ENCODE data around the gene DEGS1.

The DEGS1 gene

DNA sequence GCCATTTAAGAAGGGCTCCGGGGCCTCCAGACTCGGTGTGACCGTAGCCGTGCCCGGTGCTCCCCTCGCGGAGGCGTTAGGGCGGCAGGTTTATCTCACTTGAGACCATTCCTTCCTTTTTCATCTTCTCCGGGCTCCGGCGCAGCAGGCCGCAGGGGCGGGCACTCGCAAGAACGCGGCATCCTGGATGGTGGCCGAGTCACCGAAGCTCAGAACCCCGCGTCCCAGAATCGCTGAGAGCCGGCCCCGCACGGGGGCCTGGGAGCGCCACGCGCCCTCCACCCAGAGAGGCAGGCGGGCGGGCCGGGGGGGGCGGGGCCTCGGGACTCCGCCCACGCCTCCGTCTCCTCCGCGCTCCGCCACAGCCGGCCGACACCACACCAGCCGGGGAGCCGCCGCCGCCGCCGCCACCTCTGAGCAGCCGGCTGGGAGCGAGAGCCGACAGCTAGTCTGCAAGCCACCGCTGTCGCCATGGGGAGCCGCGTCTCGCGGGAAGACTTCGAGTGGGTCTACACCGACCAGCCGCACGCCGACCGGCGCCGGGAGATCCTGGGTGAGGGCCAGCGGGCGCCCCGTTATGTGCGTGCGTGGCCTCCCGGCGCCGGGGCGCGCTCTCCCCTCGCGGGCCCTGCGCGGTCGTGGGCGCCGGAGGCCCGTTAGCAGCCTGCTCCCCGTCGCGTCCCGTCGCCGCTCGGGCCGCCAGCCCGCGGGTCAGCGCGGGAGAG is at the start of gene DEGS1:
TSS of gene DEGS1 (plus strand) at position 375 of the 725 bp plus-strand sequence. CDS start at position 472, 97 bp downstream.
- DNase-seq, result peak; percentile 42

DNA sequence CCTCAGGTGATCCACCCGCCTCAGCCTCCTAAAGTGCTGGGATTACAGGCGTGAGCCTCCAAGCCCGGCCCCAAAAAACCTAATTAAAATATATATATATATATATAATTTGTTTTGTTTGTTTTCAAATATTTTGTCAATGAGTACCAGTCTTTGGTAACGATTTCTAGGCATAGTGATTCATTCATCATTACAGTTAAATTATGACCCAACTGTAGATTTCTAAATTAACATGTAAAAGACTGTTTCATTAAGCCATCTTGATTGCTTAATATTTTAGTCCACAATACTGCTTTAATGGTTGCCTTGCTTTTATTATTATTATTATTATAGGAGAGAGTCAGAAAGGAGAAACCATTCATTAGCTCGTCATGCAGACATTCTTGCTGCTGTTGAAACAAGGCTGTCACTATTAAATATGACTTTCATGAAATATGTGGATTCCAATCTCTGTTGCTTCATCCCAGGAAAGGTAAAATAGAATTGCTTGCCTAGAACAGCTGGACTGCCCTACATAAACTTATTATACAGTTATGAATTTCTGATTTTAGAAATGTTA is 49.2 kb upstream of the DEGS1 start:
- no peak for DNase-seq

DNA sequence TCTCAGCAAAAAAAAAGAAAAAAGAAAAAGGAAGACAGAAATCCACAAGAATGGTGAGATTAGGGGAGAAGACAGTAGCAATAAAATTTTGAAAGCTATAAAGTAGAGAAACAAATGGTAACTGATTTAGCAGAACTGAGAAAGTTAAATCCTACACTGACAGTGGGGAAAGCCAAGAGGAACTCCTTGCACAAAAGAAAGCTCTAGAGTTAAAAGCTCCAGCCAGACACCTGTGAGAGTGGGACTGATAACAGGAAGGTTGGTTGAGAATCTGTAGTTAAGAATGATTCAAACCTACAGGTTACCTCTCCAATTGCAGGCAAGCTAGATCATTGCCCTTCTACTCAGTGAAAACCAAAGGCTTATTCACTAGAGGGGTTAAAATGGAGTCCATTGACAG is 45.5 kb upstream of the DEGS1 start:
- DNase-seq, result no peak

DNA sequence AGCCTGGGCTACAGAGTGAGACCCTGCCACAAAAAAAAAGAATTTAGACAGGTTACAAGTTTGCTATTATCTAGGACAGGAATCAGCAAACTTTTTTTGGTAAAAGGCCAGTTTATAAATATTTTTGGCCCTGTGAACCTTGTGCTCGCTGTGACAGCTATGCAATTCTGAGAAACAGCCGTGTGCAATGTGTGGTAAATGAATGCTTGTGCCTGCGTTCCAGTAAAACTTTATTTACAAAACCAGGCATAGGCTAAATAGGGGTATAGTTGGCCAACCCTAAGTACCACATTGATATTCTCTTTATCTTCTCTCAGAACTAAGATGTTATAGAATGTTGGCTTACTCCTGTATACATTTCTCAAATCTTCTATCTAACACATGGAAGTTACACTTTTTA is 44.8 kb upstream of the DEGS1 start:
- DNase-seq, result no peak

DNA sequence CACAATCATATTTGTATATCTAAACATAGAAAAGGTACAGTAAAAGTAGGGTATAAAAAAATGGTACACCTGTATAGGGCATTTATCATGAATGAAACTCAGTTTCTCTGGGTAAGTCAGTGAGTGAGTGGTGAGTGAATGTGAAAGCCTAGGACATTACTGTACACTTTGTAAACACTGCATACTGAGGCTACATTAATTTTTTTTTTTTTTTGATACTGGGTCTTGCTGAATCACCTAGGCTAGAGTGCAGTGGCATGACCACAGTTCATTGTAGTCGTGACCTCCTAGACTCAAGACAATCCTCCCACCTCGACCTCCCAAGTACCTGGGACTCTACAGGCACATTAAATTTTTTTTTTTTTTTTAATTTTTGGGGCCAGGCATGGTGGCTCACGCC is 41.3 kb upstream of the DEGS1 start:
- DNase-seq, result no peak

DNA sequence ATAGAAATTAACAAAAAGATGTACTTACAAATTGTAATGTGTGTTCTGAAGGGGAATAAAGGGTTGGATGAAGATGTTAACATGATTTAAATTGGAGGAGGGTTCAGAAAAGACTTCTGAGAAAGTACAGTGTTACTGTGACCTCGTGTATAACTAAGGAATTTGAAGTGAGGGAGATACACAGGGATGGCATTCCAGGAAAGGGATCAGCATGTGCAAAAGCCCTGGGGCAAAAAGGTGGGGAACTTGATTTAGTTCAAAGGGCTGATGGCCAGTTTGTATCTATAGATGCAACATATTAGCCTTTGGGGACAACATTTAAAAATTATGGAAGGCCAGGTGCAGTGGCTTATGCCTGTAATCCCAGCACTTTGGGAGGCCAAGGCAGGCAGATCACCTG is 33.3 kb upstream of the DEGS1 start:
- DNase-seq, result no peak

DNA sequence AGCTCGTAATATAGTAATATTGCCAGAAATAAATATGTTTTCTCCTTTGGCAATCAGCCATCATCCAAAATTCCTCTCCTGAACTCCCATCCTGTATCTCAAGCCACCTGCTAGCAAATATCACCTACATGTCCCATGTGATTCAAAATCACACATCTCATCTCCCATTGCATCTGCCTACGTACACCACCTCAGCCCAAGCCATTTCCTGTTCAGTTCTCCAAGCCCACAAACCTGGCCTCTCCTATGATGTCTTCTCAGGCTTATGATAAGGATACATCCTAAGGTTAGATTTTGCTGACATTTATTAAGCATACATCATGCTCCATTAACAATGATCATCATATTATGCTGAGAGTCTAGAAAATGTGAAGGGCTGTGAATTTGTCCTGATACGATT is 31.9 kb upstream of the DEGS1 start:
- no peak for DNase-seq

DNA sequence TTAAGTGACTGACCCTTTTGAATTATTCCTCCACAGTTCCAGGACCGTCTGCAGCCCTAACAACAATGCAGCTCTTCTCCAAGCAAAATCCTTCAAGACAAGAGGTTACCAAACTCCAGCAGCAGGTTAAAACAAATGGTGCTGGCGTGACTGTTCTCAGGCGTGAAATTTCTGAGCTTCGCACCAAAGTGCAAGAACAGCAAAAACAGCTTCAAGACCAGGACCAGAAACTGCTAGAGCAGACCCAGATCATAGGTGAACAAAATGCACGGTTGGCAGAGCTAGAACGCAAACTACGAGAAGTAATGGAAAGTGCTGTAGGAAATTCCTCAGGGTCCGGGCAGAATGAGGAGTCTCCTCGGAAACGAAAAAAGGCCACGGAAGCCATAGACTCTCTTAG is 25.7 kb upstream of the DEGS1 start:
- DNase-seq, result no peak

DNA sequence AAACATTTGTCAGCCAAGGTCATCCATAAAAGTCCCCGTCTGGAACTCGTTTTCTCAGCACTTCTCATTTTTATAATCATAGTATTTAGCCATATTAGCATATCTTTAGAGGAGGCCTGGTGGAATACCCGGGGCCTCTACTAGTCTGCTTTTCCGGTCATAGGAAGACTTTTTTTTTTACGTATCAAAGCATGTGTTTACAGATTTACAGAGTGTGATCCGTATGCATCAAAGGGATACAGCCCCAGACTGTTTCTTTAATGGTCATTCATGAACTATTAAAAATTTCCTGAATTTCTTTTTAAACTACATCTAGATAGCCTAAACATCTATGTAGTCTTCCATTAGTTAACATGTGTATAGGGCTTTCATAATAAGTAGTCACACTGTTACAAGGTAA is 23.5 kb upstream of the DEGS1 start:
- no peak for DNase-seq

DNA sequence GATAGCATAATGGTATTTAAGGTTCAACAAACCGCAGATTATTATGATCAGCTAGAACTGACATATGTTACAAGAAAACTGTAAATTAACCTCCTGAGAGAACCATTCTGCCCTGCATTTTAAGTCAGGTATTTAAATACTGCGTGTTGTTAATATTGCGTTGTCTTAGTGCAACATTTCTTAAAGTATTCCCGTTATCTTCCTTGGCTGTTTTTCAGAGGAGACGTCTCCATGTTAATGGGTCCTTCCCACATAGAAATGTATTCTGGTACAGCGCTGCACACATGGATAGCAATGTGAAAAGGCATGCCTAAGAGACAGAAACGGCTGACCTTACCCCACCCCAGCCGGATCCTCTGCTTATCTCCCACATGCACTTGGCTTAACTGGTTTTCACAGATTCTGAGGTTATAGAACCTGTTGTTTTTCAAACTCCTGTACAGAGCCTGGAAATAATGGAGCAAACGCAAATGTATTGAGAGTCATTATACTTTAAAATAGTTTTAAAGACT is 22.8 kb upstream of the DEGS1 start:
- DNase-seq, result no peak

DNA sequence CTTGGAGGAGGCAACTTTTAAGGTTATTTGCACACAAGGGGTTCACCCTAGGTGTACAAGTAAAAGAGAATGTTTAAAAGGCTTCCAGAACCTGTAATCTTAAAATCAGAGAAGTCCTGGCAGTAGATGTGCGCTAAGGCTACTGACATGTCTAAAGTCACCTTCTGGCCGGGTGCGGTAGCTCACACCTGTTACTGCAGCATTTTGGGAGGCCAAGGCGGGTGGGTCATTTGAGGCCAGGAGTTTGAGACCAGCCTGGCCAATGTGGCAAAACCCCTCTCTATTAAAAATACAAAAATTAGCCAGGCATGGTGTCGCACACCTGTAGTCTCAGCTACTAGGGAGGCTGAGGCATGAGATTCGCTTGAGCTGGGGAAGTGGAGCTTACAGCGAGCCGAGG is 20.3 kb upstream of the DEGS1 start:
- no peak for DNase-seq

DNA sequence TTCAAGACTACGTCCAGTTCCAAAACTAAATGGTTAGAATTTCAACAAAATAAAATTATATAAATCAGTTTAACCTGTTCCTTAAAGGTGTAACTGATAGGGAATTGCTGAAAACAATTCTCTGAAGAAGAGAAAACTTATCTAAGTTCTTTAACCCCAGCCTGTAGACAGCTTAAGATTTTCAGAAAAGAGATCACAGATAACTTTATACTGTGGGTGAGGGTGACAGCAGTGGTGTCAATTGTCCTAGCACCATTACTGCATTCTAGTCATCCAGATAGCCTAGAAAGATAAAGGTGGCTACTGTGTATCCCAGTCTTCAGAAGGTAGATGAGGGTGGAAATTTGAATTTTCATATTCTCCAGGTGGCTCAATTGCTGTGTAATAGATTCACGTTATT is 19.7 kb upstream of the DEGS1 start:
- no peak for DNase-seq

DNA sequence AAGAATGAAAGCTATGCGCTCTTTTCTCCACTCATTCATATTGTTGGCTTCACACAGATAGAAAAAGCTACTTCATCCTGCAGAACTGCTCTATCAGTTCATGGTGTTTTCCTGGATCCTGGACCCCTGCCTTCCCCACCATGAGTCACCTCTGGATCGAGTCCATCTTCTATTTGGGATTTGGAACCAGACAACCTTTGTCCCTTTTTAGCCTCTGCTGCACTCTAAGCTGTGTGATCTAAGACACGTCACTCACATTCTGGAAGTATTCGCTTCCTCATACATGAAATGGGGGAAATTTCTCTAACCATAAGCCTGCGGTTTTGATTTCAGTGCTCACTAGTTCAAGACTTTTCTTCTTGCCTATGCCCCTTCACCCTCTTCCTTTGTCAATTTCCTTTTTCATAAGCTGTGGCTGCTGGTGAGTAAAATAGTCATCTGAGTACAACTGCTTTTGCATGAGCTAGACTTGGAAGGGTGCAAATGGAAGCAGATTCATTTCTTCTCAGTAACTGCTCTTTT is 14.1 kb upstream of the DEGS1 start:
- no peak for DNase-seq

DNA sequence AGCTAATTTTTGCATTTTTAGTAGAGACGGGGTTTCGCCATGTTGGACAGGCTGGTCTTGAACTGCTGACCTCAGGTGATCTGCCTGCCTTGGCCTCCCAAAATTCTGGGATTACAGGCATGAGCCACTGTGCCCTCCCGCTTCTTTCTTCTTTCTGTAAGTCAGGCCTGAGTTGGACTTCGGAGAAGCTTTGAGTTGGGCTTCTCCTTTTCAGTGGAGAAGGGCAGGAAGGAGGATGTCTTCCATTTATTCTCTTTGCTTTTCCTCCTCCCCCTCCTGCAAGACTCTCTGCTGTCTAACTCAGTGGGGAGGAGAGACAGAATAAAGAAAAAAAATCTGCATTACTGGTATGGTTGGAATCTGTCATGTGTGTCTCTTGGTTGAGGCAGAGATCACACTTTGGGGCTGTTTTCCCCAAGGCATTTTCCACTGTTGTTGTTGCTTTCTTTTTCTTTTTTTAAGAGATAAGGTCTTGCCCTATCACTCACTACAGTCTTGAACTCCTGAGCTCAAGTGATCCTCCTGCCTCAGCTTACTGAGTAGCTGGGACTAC is 13.2 kb upstream of the DEGS1 start:
- DNase-seq, result no peak

DNA sequence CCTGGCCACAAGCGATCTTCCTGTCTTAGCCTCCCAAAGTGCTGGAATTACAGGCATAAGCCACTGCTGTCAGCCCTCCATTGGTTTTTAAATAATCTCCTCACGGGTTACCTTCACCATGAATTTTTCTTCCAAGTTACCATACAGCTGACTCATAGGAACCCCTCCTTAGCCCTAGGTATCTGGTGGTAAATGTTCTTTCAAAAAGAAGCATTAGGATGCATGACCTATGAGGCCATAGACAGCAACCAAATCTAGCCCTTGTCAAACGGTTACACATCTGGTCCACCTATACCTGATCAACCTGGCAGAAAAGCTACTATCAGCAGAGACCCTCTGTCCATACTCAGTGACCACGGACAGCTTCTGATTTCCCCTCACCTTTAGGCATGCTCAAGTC is 12.7 kb upstream of the DEGS1 start:
- DNase-seq, result no peak

DNA sequence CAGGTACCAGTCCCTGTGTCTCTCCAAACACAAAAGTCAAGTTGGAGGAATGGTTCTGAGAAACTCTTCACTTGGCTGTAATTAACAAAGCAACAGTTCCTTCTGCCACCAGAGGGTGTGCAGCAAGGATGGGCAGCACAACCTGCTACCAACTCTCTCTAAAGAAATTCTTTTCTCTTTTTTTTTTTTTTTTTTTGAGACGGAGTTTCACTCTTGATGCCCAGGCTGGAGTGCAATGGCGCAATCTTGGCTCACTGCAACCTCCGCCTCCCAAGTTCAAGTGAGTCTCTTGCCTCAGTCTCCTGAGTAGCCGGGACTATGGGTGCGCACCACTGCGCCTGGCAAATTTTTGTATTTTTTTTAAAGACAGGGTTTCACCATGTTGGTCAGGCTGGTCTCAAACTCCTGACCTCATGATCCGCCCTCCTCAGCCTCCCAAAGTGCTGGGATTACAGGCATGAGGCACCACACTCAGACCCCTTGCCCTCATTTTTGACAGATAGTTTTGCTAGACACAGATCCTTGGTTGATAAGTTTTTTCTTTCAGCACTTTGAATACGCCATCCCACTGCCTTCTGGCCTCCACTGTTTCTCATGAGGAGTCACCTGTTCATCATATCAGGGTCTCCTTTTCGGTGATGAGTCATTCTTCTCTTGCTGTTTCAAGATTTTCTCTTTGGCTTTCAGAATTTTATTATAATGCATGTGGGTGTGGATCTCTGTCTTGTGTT is 12.1 kb upstream of the DEGS1 start:
- DNase-seq, result no peak

DNA sequence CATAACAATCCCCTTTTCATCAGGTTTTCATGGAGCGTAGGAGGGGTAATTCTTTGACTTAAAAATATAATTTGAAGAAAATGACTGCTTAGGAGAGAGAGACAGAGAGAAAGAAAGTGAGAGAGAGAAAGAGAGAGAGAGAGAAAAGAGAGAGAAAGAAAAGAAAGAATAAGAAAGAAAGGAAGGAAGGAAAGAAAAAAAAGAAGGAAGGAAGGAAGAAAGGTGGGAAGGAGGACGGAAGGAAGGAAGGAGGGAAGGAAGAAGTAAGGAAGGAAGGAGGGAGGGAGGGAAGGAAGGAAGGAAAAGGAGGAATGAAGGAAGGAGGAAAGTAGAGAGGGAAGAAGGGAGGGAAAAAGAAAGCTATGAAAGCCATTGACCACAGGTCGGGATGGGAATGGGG is 10.8 kb upstream of the DEGS1 start:
- no peak for DNase-seq

DNA sequence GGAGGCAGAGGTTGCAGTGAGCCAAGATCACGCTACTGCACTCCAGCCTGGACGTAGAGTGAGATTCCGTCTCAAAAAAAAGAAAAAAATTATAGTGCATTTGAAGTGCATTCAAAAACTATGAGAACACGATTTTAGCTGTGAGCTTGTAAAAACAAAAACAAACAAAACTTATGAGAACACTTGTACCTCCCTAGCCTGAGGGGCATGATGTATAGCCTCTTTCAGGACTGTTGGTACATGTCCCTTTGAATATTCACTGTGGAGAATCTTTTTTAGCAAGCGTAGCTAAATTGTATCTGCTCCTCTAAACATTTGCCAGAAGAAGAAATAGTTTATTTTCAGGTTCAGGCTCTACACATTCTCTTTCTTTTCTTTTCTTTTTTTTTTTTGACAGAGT is 9.5 kb upstream of the DEGS1 start:
- no peak for DNase-seq

DNA sequence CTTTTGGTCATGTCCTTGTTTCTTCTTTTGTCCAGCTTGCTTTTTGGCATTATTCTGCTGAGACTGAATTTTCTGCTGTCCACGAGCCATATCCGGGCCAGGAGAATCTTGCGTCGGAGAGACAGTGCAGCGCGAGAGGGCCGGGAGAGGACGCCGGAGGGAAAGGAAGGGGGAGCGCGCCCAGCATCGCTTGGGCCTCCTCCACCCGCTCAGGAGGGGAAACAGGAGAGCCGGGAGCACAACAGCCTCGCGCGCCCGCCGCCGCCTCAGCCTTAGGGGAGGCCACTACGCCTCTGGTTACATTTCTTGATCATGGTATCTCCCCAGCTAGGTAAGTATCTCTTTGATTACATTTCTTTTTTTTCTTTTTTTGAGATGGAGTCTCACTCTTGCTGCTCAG is 7.4 kb upstream of the DEGS1 start:
- no peak for DNase-seq

DNA sequence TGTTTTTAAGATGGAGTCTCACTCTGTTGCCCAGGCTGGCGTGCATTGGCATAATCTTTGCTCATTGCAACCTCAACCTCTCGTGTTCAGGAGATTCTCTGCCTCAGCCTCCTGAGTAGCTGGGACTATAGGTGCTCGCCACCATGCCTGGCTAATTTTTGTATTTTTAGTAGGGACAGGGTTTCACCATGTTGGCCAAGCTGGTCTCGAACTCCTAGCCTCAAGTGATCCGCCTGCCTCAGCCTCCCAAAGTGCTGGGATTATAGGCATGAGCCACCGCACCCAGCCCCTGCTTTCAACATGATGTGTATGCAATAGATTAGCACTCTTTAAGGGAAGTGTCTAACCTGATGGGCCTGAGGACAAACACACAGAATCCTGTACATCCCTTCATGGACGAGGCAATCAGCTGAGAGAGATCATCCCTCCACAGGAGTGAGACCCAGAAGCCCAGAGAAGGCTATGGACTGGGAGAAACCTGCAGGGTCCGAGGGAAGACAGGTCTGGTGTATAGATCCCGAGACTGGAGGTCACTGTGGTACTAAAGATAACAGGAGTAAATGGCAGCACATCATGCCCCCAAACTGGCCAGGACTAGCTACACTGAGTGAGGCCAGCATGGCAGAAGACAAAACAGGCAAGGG is 5.6 kb upstream of the DEGS1 start:
- DNase-seq, result no peak

DNA sequence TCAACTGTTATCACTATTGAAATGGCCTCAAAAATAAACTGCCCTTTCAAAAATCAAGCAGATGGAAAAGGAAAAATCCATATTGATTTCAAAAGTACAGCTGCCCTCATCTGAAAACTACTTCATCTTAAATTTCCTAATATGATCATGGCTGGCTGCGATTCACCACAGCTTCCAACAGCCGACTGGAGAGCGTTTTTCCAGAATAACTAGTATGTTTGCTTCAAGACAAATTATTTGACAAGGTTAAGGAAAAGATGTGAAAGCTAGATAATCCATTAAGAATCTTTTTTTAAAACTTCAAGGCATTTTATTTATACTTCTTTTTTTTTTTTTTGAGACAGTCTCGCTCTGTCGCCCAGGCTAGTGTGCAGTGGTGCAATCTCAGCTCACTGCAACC is 4.1 kb upstream of the DEGS1 start:
- no peak for DNase-seq

DNA sequence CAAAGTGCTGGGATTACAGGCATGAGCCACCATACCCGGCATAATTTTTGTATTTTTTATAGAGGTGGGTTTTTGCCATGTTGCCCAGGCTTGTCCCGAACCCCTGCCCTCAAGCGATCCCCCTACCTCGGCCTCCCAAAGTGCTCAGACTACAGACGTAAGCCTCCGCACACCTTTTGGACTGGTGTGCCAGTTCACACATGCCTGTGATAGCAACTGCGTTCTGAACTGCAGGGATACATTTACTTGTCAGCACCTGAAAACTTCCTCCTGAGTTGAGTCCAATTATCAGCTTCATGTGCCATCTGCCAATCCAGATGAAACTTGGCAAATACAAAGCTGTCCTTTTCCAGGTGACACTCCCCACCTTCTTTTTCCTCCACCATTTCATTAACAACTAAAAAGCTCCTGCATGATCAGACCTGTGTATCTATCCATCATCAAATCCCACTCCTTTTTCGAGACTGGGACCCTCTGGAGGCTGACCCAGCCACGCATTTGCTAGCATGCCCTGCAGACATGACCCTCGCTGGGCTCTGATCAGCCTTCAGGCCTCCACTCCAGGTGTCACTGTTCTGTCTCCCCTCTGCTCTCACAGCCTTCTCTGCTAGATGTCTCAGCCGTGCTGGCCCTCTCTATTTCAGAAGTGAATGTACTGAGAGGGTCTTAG is 2.1 kb upstream of the DEGS1 start:
- DNase-seq, result no peak

DNA sequence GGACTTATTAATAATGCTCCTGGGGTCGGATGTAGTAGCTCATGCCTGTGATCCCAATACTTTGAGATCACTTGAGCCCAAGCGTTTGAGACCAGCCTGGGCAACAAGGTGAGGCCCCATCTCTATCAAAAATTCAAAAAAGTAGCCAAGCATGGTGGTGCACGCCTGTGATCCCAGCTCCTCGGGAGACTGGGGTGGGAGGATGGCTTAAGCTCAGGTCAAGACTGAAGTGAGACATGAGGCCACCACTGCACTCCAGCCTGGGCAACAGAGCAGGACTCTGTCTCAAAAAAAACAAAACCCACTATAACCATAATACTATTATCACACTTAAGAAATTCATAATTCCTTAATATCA is 1.6 kb upstream of the DEGS1 start:
- DNase-seq, result no peak
